ENCODE results near the gene DNAH8. TPM values are rescaled to one million over a fixed set of nuclear protein-coding genes. Genes with fewer than 3 reads are reported as not detected.
"Not testable (repeated sequence)": the region's sequence is repeated elsewhere in the genome, so short reads cannot be mapped to it uniquely, and the experiment has no call there.

DNAH8 gene
- total RNA-seq, 1 donor: under 0.01 TPM

DNA sequence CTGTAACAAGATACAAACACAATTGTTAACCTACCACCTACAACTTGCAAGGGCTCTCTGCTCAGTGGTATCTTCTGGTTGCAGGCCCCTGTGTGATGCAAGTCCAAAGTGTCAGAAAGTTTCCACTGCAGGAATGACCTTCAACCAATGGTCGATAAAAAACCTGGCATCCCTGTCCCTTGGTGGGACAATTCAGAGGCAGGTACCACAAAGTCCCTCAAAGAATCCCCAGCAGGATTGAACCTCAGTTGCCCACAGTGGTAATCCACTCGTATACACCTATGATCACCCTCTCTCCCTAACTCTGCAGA is 28.1 kb upstream of the DNAH8 start:
- no peak for TF ChIP-seq CTCF (IDR thresholded peaks at IDR 0.05; ENCODE audit: insufficient read depth, low read depth, low read length)
- DNase-seq (ENCODE audit: low read depth): no peak
- H3K4me3 ChIP-seq (ENCODE audit: low read depth, low read length): no peak overlapping the region

- no peak for TF ChIP-seq CTCF (IDR thresholded peaks at IDR 0.05; ENCODE audit: insufficient read depth, low read depth, low read length)
- H3K4me3 ChIP-seq (ENCODE audit: low read depth, low read length): no peak overlapping the region
- no peak for DNase-seq (ENCODE audit: low read depth)
Measured at GRCh38 chr6:38687549-38687948, 27.6 kb upstream of the DNAH8 start.

DNA sequence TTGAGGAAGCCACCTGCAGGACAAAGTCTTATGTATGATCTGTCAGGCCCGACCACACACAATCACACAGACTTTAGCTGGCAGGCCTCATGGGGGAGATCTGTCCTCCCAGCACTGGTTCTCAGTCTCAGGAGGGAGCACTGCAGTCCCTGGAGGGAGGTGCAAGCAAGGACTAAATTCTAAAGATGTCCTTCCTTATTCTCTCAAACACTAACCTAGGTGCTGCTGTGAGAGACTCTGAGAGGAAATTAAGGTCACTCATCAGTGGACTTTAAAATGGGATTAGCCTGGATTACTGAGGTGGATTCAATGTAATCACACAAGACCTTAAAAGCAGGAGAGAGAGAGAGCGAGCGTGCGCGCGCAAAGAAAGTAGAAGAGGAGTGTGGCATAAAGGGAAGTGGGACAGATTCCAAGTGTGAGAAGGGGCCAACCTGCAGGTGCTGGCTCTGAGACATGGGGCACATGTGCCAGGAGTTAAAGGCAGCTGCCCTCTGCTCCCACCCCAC is 26.5 kb upstream of the DNAH8 start:
- H3K4me3 ChIP-seq (ENCODE audit: low read depth, low read length): no peak overlapping the region
- DNase-seq (ENCODE audit: low read depth): no peak
- TF ChIP-seq CTCF (IDR thresholded peaks at IDR 0.05; ENCODE audit: insufficient read depth, low read depth, low read length): no peak

- TF ChIP-seq CTCF (IDR thresholded peaks at IDR 0.05; ENCODE audit: insufficient read depth, low read depth, low read length): no peak
- no peak overlapping the region for H3K4me3 ChIP-seq (ENCODE audit: low read depth, low read length)
Measured at GRCh38 chr6:38695227-38695900, 19.7 kb upstream of the DNAH8 start.

GRCh38 chr6:38695933-38696332 is 19.2 kb upstream of the DNAH8 start:
- no peak for TF ChIP-seq CTCF (IDR thresholded peaks at IDR 0.05; ENCODE audit: insufficient read depth, low read depth, low read length)

More at GRCh38 chr6:38695227-38695900, 19.7 kb upstream of the DNAH8 start:
- DNase-seq (ENCODE audit: low read depth): no peak

DNA sequence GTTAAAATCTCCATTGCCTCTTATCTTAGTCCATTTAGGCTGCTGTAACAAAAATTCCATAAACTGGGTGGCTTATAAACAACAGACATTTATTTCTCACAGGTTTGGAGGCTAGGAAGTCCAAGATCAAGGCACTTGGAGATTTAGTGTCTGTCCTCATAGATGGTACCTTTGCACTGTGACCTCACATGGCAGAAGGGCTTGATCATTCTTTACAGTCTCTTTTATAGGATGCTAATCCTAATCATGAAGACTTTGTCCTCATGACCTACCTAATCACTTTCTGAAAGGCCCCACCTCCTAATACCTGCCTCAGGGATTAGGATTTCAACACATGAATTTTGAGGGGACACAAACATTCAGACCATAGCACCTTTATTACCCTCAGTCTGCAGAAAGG is 18.8 kb upstream of the DNAH8 start:
- TF ChIP-seq CTCF (IDR thresholded peaks at IDR 0.05; ENCODE audit: insufficient read depth, low read depth, low read length): no peak
- no peak for DNase-seq (ENCODE audit: low read depth)
- no peak overlapping the region for H3K4me3 ChIP-seq (ENCODE audit: low read depth, low read length)

More at GRCh38 chr6:38695933-38696332, 19.2 kb upstream of the DNAH8 start:
- no peak overlapping the region for H3K4me3 ChIP-seq (ENCODE audit: low read depth, low read length)
- DNase-seq (ENCODE audit: low read depth): no peak

DNA sequence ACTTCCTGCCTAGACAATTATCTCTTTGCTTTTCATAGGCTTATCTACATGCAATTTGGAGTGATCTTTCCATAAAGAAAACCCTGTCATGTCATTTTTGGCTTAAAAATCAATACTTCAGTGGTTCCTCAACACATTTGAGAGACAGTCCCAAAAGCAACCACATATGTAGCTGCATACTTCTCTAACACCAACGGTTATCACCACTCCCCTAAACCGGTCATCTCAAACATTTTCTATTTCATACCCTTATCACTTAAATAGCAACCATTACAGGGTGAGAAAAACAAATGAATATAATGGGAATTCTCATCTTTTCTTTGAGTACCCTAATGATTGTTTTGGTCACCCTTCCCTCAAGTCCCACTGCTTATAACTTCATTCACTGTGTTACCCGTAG is 17.3 kb upstream of the DNAH8 start:
- no peak for TF ChIP-seq CTCF (IDR thresholded peaks at IDR 0.05; ENCODE audit: insufficient read depth, low read depth, low read length)
- DNase-seq (ENCODE audit: low read depth): no peak
- no peak overlapping the region for H3K4me3 ChIP-seq (ENCODE audit: low read depth, low read length)

DNA sequence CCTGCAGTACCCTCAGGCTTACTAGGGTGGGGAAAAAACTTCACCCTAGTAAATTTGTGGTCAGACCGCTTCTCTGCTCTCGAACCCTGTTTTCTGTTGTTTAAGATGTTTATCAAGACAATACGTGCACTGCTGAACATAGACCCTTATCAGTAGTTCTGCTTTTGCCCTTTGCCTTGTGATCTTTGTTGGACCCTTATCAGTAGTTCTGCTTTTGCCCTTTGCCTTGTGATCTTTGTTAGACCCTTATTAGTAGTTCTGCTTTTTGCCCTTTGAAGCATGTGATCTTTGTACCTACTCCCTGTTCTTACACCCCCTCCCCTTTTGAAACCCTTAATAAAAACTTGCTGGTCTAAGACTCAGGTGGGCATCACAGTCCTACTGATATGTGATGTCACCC is 15.4 kb upstream of the DNAH8 start:
- not testable (repeated sequence) for DNase-seq (ENCODE audit: low read depth); H3K4me3 ChIP-seq (ENCODE audit: low read depth, low read length)
